Urothelium cell line (cell line): ENCODE data around the gene SENP1.
A peak's percentile ranks its signal among the peaks of the same experiment; 100 is the strongest.
"Not testable (repeated sequence)": the region's sequence is repeated elsewhere in the genome, so short reads cannot be mapped to it uniquely, and the experiment has no call there.

Experiments
- DNase-seq: peaks from one replicate; pipeline ENCODE4 v3.0.0; 2011; ENCODE audit warnings: low spot score, mixed read lengths
- FAIRE-seq: peaks from 2 replicates; lab custom pipeline; 2011; peaks lifted over from hg19 to GRCh38; lab: Jason Lieb, UNC

The SENP1 gene

GRCh38 chr12:48115957-48116356 lies 10.1 kb upstream of the SENP1 start:
- no peak for DNase-seq
- FAIRE-seq: no peak

GRCh38 chr12:48111312-48111693 lies 5.4 kb upstream of the SENP1 start:
- DNase-seq, FAIRE-seq: not testable (repeated sequence)

GRCh38 chr12:48110691-48111311 lies 4.9 kb upstream of the SENP1 start:
- no peak for FAIRE-seq
- peak; percentile 21 for DNase-seq

DNA sequence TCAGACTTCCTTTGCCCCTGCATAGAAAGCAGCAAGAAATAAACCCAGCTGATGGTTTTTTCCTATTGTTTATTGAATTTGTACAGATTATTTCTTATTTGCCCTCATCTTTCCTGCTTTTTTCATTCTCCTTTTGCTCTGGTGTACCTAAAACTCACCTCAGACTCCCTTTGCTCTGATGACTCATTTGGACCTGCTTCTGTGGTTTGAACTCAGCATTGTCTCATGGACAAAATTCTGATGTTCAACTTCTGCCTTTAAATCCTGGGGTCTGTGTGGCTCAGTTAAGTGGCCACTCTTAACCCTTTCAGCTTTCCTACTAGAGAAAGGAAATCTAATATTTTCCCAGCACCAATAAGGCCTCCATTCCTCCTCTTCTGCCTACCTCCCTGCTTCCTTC lies 3.5 kb upstream of the SENP1 start:
- FAIRE-seq: no peak
- no peak for DNase-seq

DNA sequence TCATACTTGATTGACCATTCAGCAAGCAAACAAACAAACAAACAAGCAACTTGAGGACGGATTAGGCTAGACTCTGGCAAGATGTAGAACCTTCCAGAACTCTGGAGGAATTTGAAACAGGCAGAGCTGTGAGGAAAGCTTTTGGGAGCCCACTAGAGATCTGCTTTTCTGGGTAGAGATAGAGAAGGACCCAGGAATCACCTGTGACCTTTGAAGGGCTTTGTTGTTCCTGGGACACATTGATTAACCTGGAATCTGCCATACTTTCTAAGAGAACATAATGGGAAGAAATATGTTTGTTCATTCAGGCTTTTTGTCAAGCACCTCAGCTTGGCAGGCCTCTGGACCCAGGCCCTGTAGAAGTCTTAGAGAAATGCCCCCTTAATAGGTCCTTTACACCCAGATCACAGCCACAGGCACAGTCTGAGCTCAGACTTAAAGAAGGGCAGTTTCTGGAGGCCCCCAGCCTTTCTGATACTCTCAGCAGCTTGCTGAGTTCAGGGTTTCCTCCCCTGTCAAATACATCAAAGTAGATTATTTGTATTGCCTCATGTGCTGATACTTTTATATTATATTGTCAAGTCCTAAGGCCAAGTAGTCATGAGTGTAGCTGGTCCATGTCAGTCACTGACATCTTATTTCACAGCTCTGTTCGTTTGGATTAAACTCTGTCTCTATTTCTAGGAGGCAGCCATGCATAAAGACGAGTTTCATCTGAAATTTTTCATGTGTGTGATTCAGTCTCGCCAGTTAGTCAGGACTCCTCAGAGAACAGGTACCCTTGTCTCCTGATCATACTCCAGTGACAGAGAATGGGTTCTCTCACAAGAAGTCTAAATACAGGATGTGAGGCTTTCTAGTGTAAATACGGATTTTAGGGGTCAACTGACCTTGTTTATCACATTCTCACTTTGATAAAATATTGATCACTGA lies 1.1 kb upstream of the SENP1 start:
- DNase-seq: no peak
- no peak for FAIRE-seq

- no peak for FAIRE-seq
- DNase-seq: no peak
Measured at GRCh38 chr12:48105321-48105866, 485 bp downstream of the SENP1 start.

DNA sequence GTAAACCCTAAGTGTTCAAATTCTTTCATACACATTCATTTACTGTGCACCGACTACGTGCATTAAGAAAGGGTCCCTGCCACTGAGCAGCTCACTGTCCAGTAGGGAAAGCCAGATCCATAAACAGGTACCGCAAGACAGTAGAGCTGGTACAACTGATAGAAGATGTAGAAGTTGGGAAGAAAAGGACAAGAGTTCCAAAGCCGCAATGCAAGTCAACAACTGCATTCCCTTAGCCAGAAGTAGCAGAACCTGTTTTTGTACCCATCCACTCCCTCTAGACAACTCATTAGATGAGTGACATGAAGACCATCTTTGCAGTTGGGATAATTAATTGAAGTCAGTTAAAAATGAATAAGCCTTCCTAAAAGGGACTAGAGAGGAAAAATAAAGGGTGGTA lies 1.3 kb downstream of the SENP1 start:
- DNase-seq (no peak), FAIRE-seq (no peak)

- DNase-seq (no peak), FAIRE-seq (no peak)
Measured at GRCh38 chr12:48092611-48093010, 13.3 kb downstream of the SENP1 start.

- FAIRE-seq (no peak), DNase-seq (no peak)
Measured at GRCh38 chr12:48086327-48086726, 19.6 kb downstream of the SENP1 start.

GRCh38 chr12:48084841-48085460 lies 20.9 kb downstream of the SENP1 start:
- FAIRE-seq: no peak

GRCh38 chr12:48084066-48084465 lies 21.8 kb downstream of the SENP1 start:
- FAIRE-seq (no peak), DNase-seq (no peak)

More at GRCh38 chr12:48084841-48085460, 20.9 kb downstream of the SENP1 start:
- DNase-seq: no peak

DNA sequence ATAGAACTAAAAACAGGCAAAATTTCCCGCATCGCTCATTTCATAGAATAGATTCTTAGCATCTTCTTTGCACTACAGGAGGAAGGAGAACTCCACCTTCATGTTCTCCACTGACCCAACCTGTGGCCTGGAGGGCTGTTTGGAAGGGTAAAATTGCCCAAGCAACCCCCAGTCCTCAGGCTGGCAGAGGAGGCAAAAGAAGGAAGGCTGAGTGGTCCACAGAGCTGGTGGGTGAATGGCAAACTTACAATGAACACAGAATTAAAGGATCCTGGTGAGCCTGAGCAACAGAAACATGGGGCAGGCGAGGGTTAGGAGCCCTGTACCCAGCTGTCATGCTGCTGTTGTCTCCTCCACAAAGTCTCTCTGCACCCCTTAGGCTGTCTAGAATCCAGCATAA lies 25.1 kb downstream of the SENP1 start:
- DNase-seq (no peak), FAIRE-seq (no peak)

- DNase-seq (no peak), FAIRE-seq (no peak)
Measured at GRCh38 chr12:48080285-48080684, 25.6 kb downstream of the SENP1 start.

DNA sequence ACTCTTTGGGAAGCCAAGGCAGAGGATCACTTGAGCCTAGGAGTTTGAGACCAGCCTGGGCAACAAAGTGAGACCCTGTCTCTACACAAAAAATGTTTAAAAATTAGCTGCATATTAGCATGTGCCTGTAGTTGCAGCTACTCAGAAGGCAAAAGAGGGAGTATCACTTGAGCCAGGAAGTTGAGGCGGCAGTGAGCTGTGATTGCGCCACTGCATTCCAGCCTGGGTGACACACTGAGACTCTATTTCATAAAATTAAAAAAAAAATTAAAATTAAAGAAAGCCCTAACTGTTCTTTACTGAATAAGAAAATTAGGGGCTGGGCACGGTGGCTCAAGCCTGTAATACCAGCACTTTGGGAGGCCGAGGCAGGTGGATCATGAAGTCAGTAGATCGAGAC lies 27.0 kb downstream of the SENP1 start:
- no peak for DNase-seq
- FAIRE-seq: no peak

DNA sequence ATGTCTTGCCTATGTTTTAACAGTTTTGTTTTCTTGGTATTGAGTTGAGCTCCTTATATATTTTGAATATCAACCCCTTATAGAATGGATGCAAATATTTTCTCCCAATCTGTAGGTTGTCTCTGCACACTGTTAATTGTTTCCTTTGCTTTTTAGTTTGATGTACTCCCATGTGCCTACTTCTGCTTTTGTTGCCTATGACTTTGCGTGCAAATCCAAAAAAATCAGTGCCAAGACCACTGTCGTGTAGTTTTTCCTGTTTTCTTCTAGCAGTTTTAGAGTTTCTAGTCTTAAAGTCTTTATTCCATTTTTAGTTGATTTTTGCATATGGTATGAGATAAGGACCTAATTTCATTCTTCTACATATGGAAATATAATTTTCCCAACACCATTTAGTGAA lies 28.8 kb downstream of the SENP1 start:
- no peak for DNase-seq
- FAIRE-seq: no peak

- no peak for FAIRE-seq
- DNase-seq: no peak
Measured at GRCh38 chr12:48075832-48076231, 30.0 kb downstream of the SENP1 start.

DNA sequence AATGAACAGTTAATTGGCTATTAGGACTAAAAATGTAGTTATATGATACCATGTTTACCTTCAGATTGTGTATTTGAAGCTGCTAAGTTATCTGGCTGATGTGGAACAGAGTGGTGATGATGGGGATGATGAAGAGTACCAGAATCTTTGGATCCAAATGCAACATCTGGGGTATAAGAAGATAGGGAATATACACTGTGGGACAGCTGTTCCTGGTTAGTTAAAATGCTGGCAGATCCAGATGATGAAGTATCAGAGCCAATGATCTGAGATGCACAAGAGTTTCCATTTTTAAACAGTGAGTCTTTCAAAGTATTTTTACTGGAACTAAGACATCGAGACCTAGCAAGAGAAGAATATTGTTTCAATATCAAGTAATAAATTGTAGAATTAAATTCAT lies 31.6 kb downstream of the SENP1 start:
- DNase-seq (no peak), FAIRE-seq (no peak)

- no peak for DNase-seq
- FAIRE-seq: no peak
Measured at GRCh38 chr12:48072266-48072665, 33.6 kb downstream of the SENP1 start.

- FAIRE-seq (no peak), DNase-seq (no peak)
Measured at GRCh38 chr12:48071808-48072207, 34.1 kb downstream of the SENP1 start.

GRCh38 chr12:48070731-48071130 lies 35.1 kb downstream of the SENP1 start:
- DNase-seq (no peak), FAIRE-seq (no peak)

DNA sequence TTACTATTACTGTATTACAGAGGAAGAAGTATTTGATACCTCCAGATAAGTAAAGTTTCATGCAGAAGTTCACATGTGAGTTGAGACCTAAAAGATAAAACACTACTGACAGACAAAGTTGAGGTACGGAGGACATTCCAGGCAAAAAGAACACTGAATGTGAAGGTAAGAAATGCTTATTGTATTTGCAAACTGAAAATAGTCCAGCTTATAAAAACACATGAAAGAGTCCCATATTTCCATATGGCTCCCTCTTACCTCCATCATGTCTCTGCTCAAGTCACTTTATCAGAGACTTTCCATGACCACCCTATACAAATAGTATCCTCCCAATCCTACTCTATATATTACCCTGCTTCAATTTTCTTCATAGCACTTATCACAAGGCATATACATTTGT lies 35.8 kb downstream of the SENP1 start:
- no peak for DNase-seq
- FAIRE-seq: no peak

DNA sequence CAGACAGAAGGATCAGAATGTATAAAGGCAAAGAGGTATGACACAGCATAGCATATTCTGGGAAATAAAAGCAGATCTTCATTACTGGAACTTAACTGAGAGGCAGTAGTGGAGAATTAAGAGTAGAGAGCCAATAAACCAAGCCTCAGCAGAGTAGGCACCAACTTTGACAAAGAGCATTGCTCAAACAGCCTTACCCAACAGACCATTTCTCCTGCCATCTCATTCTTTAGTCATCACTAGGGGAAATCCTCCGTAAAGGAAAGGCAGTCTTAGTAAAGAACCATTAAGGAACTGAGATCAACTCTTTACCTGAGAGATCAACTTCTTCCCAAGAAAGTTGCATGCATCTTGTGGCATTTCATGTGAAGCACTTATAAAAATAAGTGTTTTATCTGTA lies 36.6 kb downstream of the SENP1 start:
- FAIRE-seq: no peak

More for the DNA sequence above, 36.6 kb downstream of the SENP1 start:
- no peak for DNase-seq
